H9 (cell line): Measurements from ENCODE around the gene HOATZ. TPM values are rescaled to one million over a fixed set of nuclear protein-coding genes. Genes with fewer than 3 reads are reported as not detected.

Experiments
- DNase-seq: peaks from one replicate; pipeline ENCODE4 v3.0.0-alpha.2; 2017
- H2AFZ ChIP-seq: one replicate; pipeline ENCODE4 v1.6.1; 2013; ENCODE audit warnings: mild to moderate bottlenecking, low read length, control low read depth, moderate library complexity
- H2AK5ac ChIP-seq: 2 replicates; pipeline ENCODE4 v1.6.1; 2013; ENCODE audit warnings: low read length, control low read depth, mixed read lengths; ENCODE audit not compliant: insufficient read length
- H2BK120ac ChIP-seq: one replicate; pipeline ENCODE4 v1.6.1; 2013; ENCODE audit warnings: low read depth, mild to moderate bottlenecking, low read length, control low read depth, inconsistent platforms; ENCODE audit not compliant: poor library complexity, severe bottlenecking
- H2BK12ac ChIP-seq: 2 replicates; pipeline ENCODE4 v1.6.1; 2013; ENCODE audit warnings: low read length, control low read depth, mixed read lengths, low read depth; ENCODE audit not compliant: insufficient read length
- H2BK15ac ChIP-seq: 2 replicates; pipeline ENCODE4 v1.6.1; 2013; ENCODE audit warnings: low read depth, low read length, control low read depth
- H2BK20ac ChIP-seq: one replicate; pipeline ENCODE4 v1.6.1; 2013; ENCODE audit warnings: low read depth, mild to moderate bottlenecking, low read length, control low read depth, inconsistent platforms; ENCODE audit not compliant: poor library complexity, severe bottlenecking
- H2BK5ac ChIP-seq: 2 replicates; pipeline ENCODE4 v1.6.1; 2013; ENCODE audit warnings: low read length, control low read depth, mixed read lengths; ENCODE audit not compliant: insufficient read length
- H3K14ac ChIP-seq: 2 replicates; pipeline ENCODE4 v1.6.1; 2013; ENCODE audit warnings: low read length, control low read depth; ENCODE audit not compliant: insufficient read depth
- H3K18ac ChIP-seq: 2 replicates; pipeline ENCODE4 v1.6.1; 2013; ENCODE audit warnings: low read depth, mild to moderate bottlenecking, mixed read lengths, low read length, control low read depth; ENCODE audit not compliant: insufficient read length
- H3K23ac ChIP-seq: 2 replicates; pipeline ENCODE4 v1.6.1; 2013; ENCODE audit warnings: low read length, control low read depth, mixed read lengths, low read depth; ENCODE audit not compliant: insufficient read length
- H3K23me2 ChIP-seq: 2 replicates; pipeline ENCODE4 v1.6.1; 2013; ENCODE audit warnings: low read depth, mild to moderate bottlenecking, mixed read lengths, low read length, control low read depth; ENCODE audit not compliant: insufficient read length, poor library complexity, severe bottlenecking
- H3K27ac ChIP-seq: 2 replicates; pipeline ENCODE4 v1.5.1; 2013; ENCODE audit warnings: low read length, control low read depth, mixed read lengths, low read depth; ENCODE audit not compliant: insufficient read length
- H3K27me3 ChIP-seq: 2 replicates; pipeline ENCODE4 v1.6.1; 2013; ENCODE audit warnings: low read length, control low read depth, inconsistent platforms; ENCODE audit not compliant: insufficient read depth
- H3K4ac ChIP-seq: 2 replicates; pipeline ENCODE4 v1.6.1; 2013; ENCODE audit warnings: low read depth, mild to moderate bottlenecking, control low read depth, inconsistent platforms, low read length, moderate library complexity
- H3K4me1 ChIP-seq: 2 replicates; pipeline ENCODE4 v1.6.1; 2013; ENCODE audit warnings: low read length, control low read depth, inconsistent platforms; ENCODE audit not compliant: insufficient read depth
- H3K4me2 ChIP-seq: 2 replicates; pipeline ENCODE4 v1.6.1; 2013; ENCODE audit warnings: low read length, control low read depth, mixed read lengths; ENCODE audit not compliant: insufficient read length, insufficient read depth
- H3K56ac ChIP-seq: 2 replicates; pipeline ENCODE4 v1.6.1; 2013; ENCODE audit warnings: low read depth, mild to moderate bottlenecking, mixed read lengths, low read length, control low read depth; ENCODE audit not compliant: insufficient read length
- H3K79me1 ChIP-seq: 2 replicates; pipeline ENCODE4 v1.6.1; 2013; ENCODE audit warnings: low read depth, mild to moderate bottlenecking, moderate library complexity, low read length, control low read depth, inconsistent platforms; ENCODE audit not compliant: insufficient read depth, poor library complexity, severe bottlenecking
- H3K79me2 ChIP-seq: 2 replicates; pipeline ENCODE4 v1.6.1; 2013; ENCODE audit warnings: low read length, control low read depth, inconsistent platforms; ENCODE audit not compliant: insufficient read depth
- H3K9ac ChIP-seq: 2 replicates; pipeline ENCODE4 v1.6.1; 2013; ENCODE audit warnings: low read length, control low read depth, mixed read lengths; ENCODE audit not compliant: insufficient read length; ENCODE audit errors: extremely low read depth
- H3K9me3 ChIP-seq: one replicate; pipeline ENCODE4 v1.6.1; 2013; ENCODE audit warnings: low read depth, low read length, inconsistent platforms; ENCODE audit not compliant: control insufficient read depth
- H3T11ph ChIP-seq: one replicate; pipeline ENCODE4 v1.6.1; 2013; ENCODE audit warnings: mild to moderate bottlenecking, low read length, control low read depth, inconsistent platforms
- H4K20me1 ChIP-seq: one replicate; pipeline ENCODE4 v1.6.1; 2013; ENCODE audit not compliant: control insufficient read depth, insufficient read length, insufficient read depth
- H4K5ac ChIP-seq: 2 replicates; pipeline ENCODE4 v1.6.1; 2013; ENCODE audit warnings: low read depth, mild to moderate bottlenecking, mixed read lengths, low read length, control low read depth; ENCODE audit not compliant: insufficient read length
- H4K8ac ChIP-seq: replicated peaks from 2 replicates; pipeline ENCODE4 v1.6.1; 2013; ENCODE audit warnings: low read length, control low read depth, mixed read lengths, low read depth; ENCODE audit not compliant: insufficient read length
- H4K91ac ChIP-seq: 2 replicates; pipeline ENCODE4 v1.6.1; 2013; ENCODE audit warnings: low read depth, mild to moderate bottlenecking, moderate library complexity, mixed read lengths, low read length, control low read depth; ENCODE audit not compliant: insufficient read length
- H3K27ac Mint-ChIP-seq, 3 experiments: 2 replicates in 2 of 3; 3 replicates in 1 of 3; pipeline ENCODE4 v1.8.0; 2020 to 2021; ENCODE audit warnings: mixed read lengths in 3 of 3, mild to moderate bottlenecking in 1 of 3, moderate library complexity in 1 of 3
- H3K27me3 Mint-ChIP-seq: 2 replicates; pipeline ENCODE4 v1.8.0; 2021; ENCODE audit warnings: low read depth, mild to moderate bottlenecking, moderate library complexity, mixed read lengths
- H3K36me3 Mint-ChIP-seq, 3 experiments: 2 replicates in 2 of 3; 3 replicates in 1 of 3; pipeline ENCODE4 v1.8.0; 2020 to 2021; ENCODE audit warnings: low read depth in 3 of 3, mixed read lengths in 3 of 3; ENCODE audit not compliant: insufficient read depth in 1 of 3
- H3K4me1 Mint-ChIP-seq, 2 experiments: 2 replicates each; pipeline ENCODE4 v1.8.0; 2020; ENCODE audit warnings: mixed read lengths in 2 of 2
- H3K4me3 Mint-ChIP-seq, 2 experiments: 2 replicates in 1 of 2; 3 replicates in 1 of 2; pipeline ENCODE4 v1.8.0; 2020 to 2021; ENCODE audit warnings: mild to moderate bottlenecking in 2 of 2, mixed read lengths in 2 of 2, moderate library complexity in 1 of 2
- H3K9me3 Mint-ChIP-seq, 2 experiments: 2 replicates in 1 of 2; 3 replicates in 1 of 2; pipeline ENCODE4 v1.8.0; 2020; ENCODE audit warnings: mild to moderate bottlenecking in 2 of 2, mixed read lengths in 2 of 2, moderate library complexity in 1 of 2
- CTCF ChIP-seq: fragments of 200-600 bp; sonication (generic); conservative IDR thresholded peaks from 3 replicates; pipeline ENCODE4 v1.8.0; 2021; ENCODE audit warnings: antibody characterized with exemption, mild to moderate bottlenecking
- WGBS: extraction: QIAGEN DNeasy Blood & Tissue Kit; methylation state at CpG from one replicate; pipeline ENCODE4 v1.1.7; 2013; ENCODE audit warnings: missing lambda C conversion rate, low lambda C conversion rate, mixed read lengths; ENCODE audit not compliant: insufficient read length; ENCODE audit errors: extremely low coverage; 5-methylcytosine and 5-hydroxymethylcytosine counted together
- total RNA-seq: library from RNA; stranded (reverse); gene quantifications from 2 replicates; pipeline ENCODE4 v1.2.1, GENCODE V29; 2021

The HOATZ gene
- total RNA-seq, 1 experiment from 2014 or later: not detected

DNA sequence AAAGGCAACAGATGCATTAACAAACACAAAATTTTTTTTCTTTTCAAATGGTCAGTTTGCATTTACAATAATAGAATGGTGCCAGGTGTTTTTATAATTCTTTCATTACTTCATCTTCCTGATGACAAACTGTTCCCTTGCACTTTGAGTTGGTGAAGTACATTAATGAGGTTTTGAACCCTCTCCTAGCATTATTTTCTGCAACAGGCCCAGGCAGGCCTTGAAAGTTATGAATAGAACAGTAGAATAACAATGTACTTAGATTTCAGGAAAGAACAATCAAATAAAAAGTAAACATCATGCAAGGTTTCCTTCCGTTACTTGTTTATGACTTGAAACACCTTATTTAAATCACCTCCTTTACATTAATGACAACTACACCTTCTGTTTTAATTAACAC, 12.0 kb upstream of the HOATZ start:
- peaks cover 8% of the 10 kb centered on the region; the same call in 1 of the 2 replicates for H3K27me3 Mint-ChIP-seq
- no peak overlapping the region for H3K4ac ChIP-seq
- peaks cover 16 to 19% of the 10 kb centered on the region in 2 experiments for H3K4me1 Mint-ChIP-seq
- H3K79me1 ChIP-seq: no peaks in the 10 kb centered on the region
- DNase-seq: no peak
- H2AFZ ChIP-seq: no peak overlapping the region
- H3K36me3 Mint-ChIP-seq: no peaks in the 10 kb centered on the region
- H3K4me1 ChIP-seq: no peaks in the 10 kb centered on the region; the same call in 1 of the 2 replicates
- no peak overlapping the region for H2BK120ac ChIP-seq
- no peak overlapping the region for H3K27ac ChIP-seq
- no peaks in the 10 kb centered on the region for H4K20me1 ChIP-seq
- H3K18ac ChIP-seq: no peak overlapping the region
- no peak overlapping the region for H3K9ac ChIP-seq
- H3T11ph ChIP-seq: no peak overlapping the region
- H2BK5ac ChIP-seq: no peak overlapping the region
- no peak overlapping the region for H2BK20ac ChIP-seq
- H4K5ac ChIP-seq: no peak overlapping the region
- no peak overlapping the region for H3K4me2 ChIP-seq
- H3K14ac ChIP-seq: no peak overlapping the region
- H2AK5ac ChIP-seq: no peak overlapping the region
- no peak overlapping the region for H3K23ac ChIP-seq
- H4K8ac ChIP-seq: no peak overlapping the region
- WGBS: no CpG with 5 or more reads among the region's 1 CpG
- H2BK15ac ChIP-seq: no peak overlapping the region
- no peaks in the 10 kb centered on the region for H3K23me2 ChIP-seq
- H3K9me3 ChIP-seq: no peaks in the 10 kb centered on the region
- H3K4me3 Mint-ChIP-seq: no peak overlapping the region
- H2BK12ac ChIP-seq: no peak overlapping the region
- no peaks in the 10 kb centered on the region; a peak in 1 of 5 replicates for H3K9me3 Mint-ChIP-seq
- no peak overlapping the region for H3K56ac ChIP-seq
- no peak for TF ChIP-seq CTCF
- H3K27ac Mint-ChIP-seq: no peak overlapping the region
- no peaks in the 10 kb centered on the region for H3K79me2 ChIP-seq
- no peaks in the 10 kb centered on the region for H3K27me3 ChIP-seq
- H4K91ac ChIP-seq: no peak overlapping the region
